Measurements from ENCODE around the gene RRAGB.
"Not testable (repeated sequence)": the region's sequence is repeated elsewhere in the genome, so short reads cannot be mapped to it uniquely, and the experiment has no call there.

Gene RRAGB

DNA sequence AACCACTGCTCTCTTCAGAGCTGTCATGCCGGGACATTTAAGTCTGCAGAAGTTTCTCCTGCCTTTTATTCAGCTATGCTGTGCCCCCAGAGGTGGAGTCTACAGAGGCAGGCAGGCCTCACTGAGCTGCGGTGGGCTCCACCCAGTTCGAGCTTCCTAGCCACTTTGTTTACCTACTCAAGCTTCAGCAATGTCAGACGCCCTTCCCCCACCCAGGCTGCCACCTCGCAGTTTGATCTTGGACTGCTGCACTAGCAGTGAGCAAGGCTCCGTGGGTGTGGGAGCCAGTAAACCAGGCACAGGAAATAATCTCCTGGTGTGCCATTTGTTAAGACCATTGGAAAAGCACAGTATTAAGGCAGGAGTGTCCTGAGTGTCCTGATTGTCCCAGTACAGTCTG lies 56.9 kb downstream of the RRAGB start:
- not testable (repeated sequence) for FAIRE-seq

GRCh38 chrX:55777596-55777995 lies 60.0 kb downstream of the RRAGB start:
- FAIRE-seq = no peak

- FAIRE-seq = no peak
These were observed 60.8 kb downstream of the RRAGB start for GRCh38 chrX:55778322-55778721.

GRCh38 chrX:55783723-55784122 lies 66.2 kb downstream of the RRAGB start:
- no peak for FAIRE-seq

DNA sequence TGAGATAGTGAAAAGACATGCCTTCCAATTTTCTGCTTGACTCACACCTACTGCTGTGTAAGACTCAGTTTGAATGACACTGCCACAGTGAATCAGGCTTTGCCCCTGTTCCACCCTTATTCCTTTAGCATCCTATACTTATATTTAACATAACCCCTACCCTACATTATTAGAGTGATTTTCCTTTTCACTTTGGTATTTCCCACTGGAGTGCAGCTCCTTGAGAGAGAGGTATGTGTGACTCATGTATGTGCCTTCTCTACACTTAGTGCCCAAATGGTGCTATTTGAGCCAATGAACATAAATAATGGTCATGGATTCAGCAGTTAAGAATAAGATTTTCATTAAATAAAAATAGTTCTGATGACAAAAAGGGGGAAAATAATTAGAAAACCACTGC lies 69.5 kb downstream of the RRAGB start:
- FAIRE-seq = no peak

DNA sequence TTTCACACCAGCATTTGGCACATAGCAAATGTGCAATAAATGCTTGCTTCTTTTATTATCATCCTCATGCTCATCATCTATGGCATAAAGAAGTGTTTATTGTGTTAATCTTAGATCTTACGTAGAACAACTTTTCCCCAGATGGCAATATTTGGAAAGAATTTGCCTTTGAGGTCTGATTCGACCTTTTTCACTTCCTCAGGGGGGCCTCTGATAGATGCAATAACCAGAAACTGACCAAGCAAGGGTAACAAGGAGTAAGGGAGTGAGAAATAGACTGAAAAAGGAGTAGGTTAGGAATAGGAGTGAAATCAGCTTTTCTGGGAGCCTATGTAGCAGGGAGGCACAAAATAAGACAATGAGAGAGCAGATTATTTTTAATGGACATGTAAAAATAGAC lies 70.2 kb downstream of the RRAGB start:
- no peak for FAIRE-seq

- no peak for FAIRE-seq
These were observed 76.9 kb downstream of the RRAGB start for GRCh38 chrX:55794405-55794804.

DNA sequence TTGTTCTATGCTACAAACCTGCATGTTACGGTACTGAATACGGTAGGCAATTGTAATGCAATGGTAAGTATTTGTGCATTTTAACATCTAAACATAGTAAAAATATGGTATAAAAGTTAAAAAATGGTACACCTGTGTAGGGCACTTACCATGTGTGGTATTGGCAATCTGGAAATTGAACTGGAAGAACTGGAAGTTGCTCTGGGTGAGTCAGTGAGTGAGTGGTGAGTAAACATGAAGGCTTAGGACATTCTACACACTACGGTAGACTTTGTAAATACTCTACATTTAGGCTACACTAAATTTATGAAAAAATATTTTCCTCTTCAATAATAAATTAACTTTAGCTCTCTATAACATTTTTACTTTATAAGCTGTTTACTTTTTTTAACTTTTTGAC lies 78.9 kb downstream of the RRAGB start:
- FAIRE-seq = no peak

- no peak for FAIRE-seq
These were observed 84.3 kb downstream of the RRAGB start for GRCh38 chrX:55801811-55802210.

Data from G401.6 (cell line).